Panc1 (cell line): ENCODE results near the gene ROBO1. TPM values are rescaled to one million over a fixed set of nuclear protein-coding genes. Genes with fewer than 3 reads are reported as not detected.

Experiments
- ATAC-seq: fragments of 200-7000 bp; cut with Tn5 transposase; 2 replicates; pipeline ENCODE4 v1.9.1; 2020; ENCODE audit warnings: mild to moderate bottlenecking, moderate library complexity
- BruUV-seq: library from RNA; stranded (reverse); fragments of 400-500 nt; replicated peaks from 2 replicates; lab custom pipeline; 2021; lab: Mats Ljungman, UMichigan
- CTCF ChIA-PET: fragments of 300-600 bp; sonication (Branson Sonifier 250); formaldehyde crosslinking; loops from one replicate; lab custom pipeline; 2022; ENCODE audit warnings: antibody characterized with exemption; lab: Charles Lee
- POLR2A ChIA-PET: fragments of 300-600 bp; sonication (Branson Sonifier 250); formaldehyde crosslinking; loops from one replicate; lab custom pipeline; 2022; ENCODE audit warnings: antibody characterized with exemption; lab: Charles Lee
- DNase-seq: peaks from one replicate; pipeline ENCODE4 v3.0.0-alpha.2; 2010; ENCODE audit warnings: low read depth, low spot score
- H3K27ac ChIP-seq: 2 replicates; pipeline ENCODE4 v1.5.1; 2011; ENCODE audit warnings: mild to moderate bottlenecking, low read length, inconsistent platforms
- H3K27me3 ChIP-seq: fragments of 200-500 bp; sonication (Bioruptor generic); 2 replicates; pipeline ENCODE4 v1.6.0; 2014; ENCODE audit warnings: low read length, inconsistent platforms; ENCODE audit not compliant: control insufficient read depth, insufficient read depth
- H3K36me3 ChIP-seq: fragments of 200-500 bp; sonication (Bioruptor generic); 2 replicates; pipeline ENCODE4 v1.5.1; 2014; ENCODE audit warnings: inconsistent platforms, mild to moderate bottlenecking, low read length, moderate library complexity; ENCODE audit not compliant: control insufficient read depth, insufficient read depth
- H3K4me1 ChIP-seq: 2 replicates; pipeline ENCODE4 v1.5.1; 2011; ENCODE audit warnings: inconsistent platforms, mild to moderate bottlenecking, low read length, moderate library complexity; ENCODE audit not compliant: control insufficient read depth, insufficient read depth
- H3K4me3 ChIP-seq, 2 experiments: 2 replicates each; pipeline ENCODE4 v1.5.1; 2011 to 2012; ENCODE audit warnings: low read depth in 2 of 2, low read length in 2 of 2, mild to moderate bottlenecking in 2 of 2, inconsistent platforms in 1 of 2, moderate library complexity in 1 of 2
- H3K9me3 ChIP-seq: fragments of 200-500 bp; sonication (Bioruptor generic); 2 replicates; pipeline ENCODE4 v1.5.1; 2014; ENCODE audit warnings: low read depth, mild to moderate bottlenecking, inconsistent platforms, low read length, moderate library complexity; ENCODE audit not compliant: control insufficient read depth, insufficient read depth
- POLR2AphosphoS5 ChIP-seq: IDR thresholded peaks from 2 replicates; pipeline ENCODE4 v1.6.1; 2012; ENCODE audit warnings: mild to moderate bottlenecking, low read depth, low read length, moderate library complexity
- REST ChIP-seq, 2 experiments: IDR thresholded peaks; 2 replicates each; pipeline ENCODE4 v1.6.1; 2011 to 2012; ENCODE audit warnings: low read depth in 2 of 2, control low read depth in 1 of 2, low read length in 1 of 2, mild to moderate bottlenecking in 1 of 2, moderate library complexity in 1 of 2; ENCODE audit not compliant: insufficient read depth in 1 of 2
- SIN3A ChIP-seq: IDR thresholded peaks from 2 replicates; pipeline ENCODE4 v1.6.1; 2012; ENCODE audit warnings: low read depth, mild to moderate bottlenecking, low read length, moderate library complexity, borderline replicate concordance; ENCODE audit not compliant: insufficient read depth
- TCF7L2 ChIP-seq: IDR thresholded peaks from 2 replicates; pipeline ENCODE4 v1.6.1; 2011; ENCODE audit warnings: mild to moderate bottlenecking, low read depth, low read length, inconsistent platforms
- in situ Hi-C: cut with HindIII; loops from 2 replicates; pipeline ENCODE4 v1.10.0; 2016; ENCODE audit warnings: low sequenced_read_pairs, low pct_unique_long_range_greater_than_20kb
- intact Hi-C: fragments of 100-400 bp; cut with micrococcal nuclease; formaldehyde crosslinking; loops from one replicate; pipeline ENCODE4 v1.10.0; 2022; ENCODE audit not compliant: unreplicated experiment
- total RNA-seq: library from RNA; stranded (reverse); gene quantifications from one replicate; pipeline ENCODE4 v1.2.1, GENCODE V29; 2021; ENCODE audit not compliant: unreplicated experiment
- TF ChIP-seq, protein P1 (sequence below): fragments of 450-650 bp; IDR thresholded peaks from 2 replicates; pipeline ENCODE4 v1.5.1; 2017; ENCODE audit warnings: mild to moderate bottlenecking

The ROBO1 gene
- total RNA-seq, 1 experiment from 2014 or later, result 61.6 TPM

DNA sequence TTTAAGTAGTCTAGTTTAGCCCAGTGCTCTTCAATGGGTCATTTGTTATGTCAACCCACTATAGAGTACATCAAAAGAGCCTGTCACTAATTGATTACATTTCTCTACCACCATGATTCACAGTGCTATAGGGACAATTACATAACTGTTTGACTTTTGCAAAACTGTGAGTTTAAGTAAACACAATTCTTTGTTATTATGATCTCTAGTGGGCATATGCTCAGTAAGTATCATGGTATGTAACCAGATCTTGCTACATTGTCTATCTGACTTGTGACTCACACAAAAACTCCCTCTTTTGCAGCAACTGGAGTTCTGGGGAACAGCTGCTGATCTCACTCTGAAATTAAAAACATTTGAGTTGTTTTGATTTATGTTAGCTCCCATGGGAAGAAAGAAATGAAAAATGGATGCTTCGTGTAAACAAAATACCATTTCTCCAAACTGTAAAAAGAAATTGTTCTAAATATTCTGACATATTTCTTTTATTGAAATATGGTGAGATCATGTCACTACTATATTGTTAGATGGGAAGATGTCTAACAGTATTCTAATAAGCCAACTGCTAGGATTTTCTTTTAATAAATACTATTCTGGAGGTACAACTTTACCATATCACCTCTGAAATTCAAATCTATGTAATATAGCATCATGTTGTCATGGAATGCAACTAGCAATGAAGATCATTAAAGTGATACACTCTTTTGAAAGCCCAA is 470.4 kb downstream of the ROBO1 start:
- DNase-seq (no peak), ATAC-seq (peak; percentile 65)
- H3K4me3 ChIP-seq, result no peak overlapping the region
- intact Hi-C loops, result no loop called here
- ChIA-PET POLR2A (no interaction called here), CTCF (no interaction called here)
- H3K27ac ChIP-seq, result no peak overlapping the region
- no peaks in the 10 kb centered on the region for H3K9me3 ChIP-seq
- no peaks in the 10 kb centered on the region for H3K36me3 ChIP-seq
- TF ChIP-seq POLR2AphosphoS5 (no peak), TCF7L2 (no peak), REST (IDR thresholded peaks at IDR 0.05; ENCODE audit: insufficient read depth in 1 of 2, low read depth in 2 of 2, low read length in 1 of 2) (no peak), SIN3A (no peak)
- TF ChIP-seq, protein P1, sequence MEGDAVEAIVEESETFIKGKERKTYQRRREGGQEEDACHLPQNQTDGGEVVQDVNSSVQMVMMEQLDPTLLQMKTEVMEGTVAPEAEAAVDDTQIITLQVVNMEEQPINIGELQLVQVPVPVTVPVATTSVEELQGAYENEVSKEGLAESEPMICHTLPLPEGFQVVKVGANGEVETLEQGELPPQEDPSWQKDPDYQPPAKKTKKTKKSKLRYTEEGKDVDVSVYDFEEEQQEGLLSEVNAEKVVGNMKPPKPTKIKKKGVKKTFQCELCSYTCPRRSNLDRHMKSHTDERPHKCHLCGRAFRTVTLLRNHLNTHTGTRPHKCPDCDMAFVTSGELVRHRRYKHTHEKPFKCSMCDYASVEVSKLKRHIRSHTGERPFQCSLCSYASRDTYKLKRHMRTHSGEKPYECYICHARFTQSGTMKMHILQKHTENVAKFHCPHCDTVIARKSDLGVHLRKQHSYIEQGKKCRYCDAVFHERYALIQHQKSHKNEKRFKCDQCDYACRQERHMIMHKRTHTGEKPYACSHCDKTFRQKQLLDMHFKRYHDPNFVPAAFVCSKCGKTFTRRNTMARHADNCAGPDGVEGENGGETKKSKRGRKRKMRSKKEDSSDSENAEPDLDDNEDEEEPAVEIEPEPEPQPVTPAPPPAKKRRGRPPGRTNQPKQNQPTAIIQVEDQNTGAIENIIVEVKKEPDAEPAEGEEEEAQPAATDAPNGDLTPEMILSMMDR, result no peak
- H3K27me3 ChIP-seq, result no peaks in the 10 kb centered on the region
- in situ Hi-C loops, result no loop called here
- BruUV-seq, result no TSS peak
- no peaks in the 10 kb centered on the region for H3K4me1 ChIP-seq

DNA sequence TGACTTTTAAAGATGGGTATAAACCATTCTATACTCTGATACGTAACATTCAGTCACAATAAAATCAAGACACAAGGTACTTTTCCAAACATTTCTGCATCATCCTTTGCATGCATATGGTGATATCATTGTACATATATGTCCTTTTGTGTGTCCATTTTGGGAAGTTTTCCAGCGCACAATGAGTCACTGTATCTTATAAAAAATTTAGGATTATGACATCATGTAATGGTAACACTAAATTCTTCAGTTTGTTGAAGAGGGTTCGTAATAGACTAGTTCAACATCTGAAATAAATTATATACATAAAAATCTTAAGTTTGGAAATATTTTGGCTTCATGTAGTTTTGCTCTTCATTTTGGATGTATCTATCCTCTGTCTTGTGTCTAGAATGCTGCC is 480.9 kb downstream of the ROBO1 start:
- ATAC-seq (no peak), DNase-seq (no peak)
- TF ChIP-seq, protein P1, result no peak
- TF ChIP-seq SIN3A (no peak), TCF7L2 (no peak), REST (IDR thresholded peaks at IDR 0.05; ENCODE audit: insufficient read depth in 1 of 2, low read depth in 2 of 2, low read length in 1 of 2) (no peak), POLR2AphosphoS5 (no peak)
- H3K36me3 ChIP-seq, result no peaks in the 10 kb centered on the region
- H3K4me3 ChIP-seq, result no peak overlapping the region
- ChIA-PET CTCF (no interaction called here), POLR2A (no interaction called here)
- no peaks in the 10 kb centered on the region for H3K9me3 ChIP-seq
- no TSS peak for BruUV-seq
- H3K27ac ChIP-seq, result no peak overlapping the region
- intact Hi-C loops (no loop called here), in situ Hi-C loops (no loop called here)
- no peaks in the 10 kb centered on the region for H3K4me1 ChIP-seq
- no peaks in the 10 kb centered on the region for H3K27me3 ChIP-seq
